DOHH2 (cell line): ENCODE results near the gene MFN2.

ENCODE experiments used
- H3F3A ChIP-seq: fragments of 200-600 bp; sonication (generic), shearing (Covaris generic); 2 replicates; pipeline ENCODE4 v1.6.0; 2016; ENCODE audit warnings: antibody characterized with exemption, mild to moderate bottlenecking; ENCODE audit not compliant: control insufficient read depth, insufficient read depth
- H3K27ac ChIP-seq: fragments of 200-600 bp; sonication (generic); 2 replicates; pipeline ENCODE4 v1.5.1; 2014; ENCODE audit warnings: low read depth, mild to moderate bottlenecking, low read length, moderate library complexity
- H3K27me3 ChIP-seq: fragments of 200-600 bp; sonication (generic); 2 replicates; pipeline ENCODE4 v1.6.1; 2014; ENCODE audit warnings: mild to moderate bottlenecking, low read length, mixed read lengths; ENCODE audit not compliant: control insufficient read depth
- H3K36me3 ChIP-seq: fragments of 200-600 bp; sonication (generic); 2 replicates; pipeline ENCODE4 v1.6.1; 2014; ENCODE audit warnings: mild to moderate bottlenecking, low read length, moderate library complexity, mixed read lengths; ENCODE audit not compliant: control insufficient read depth
- H3K4me1 ChIP-seq: fragments of 200-600 bp; sonication (generic); 2 replicates; pipeline ENCODE4 v1.6.1; 2014; ENCODE audit warnings: mild to moderate bottlenecking, low read length, mixed read lengths; ENCODE audit not compliant: control insufficient read depth
- H3K4me2 ChIP-seq: fragments of 200-600 bp; sonication (generic); 2 replicates; pipeline ENCODE4 v1.6.0; 2014; ENCODE audit warnings: mild to moderate bottlenecking, low read length, moderate library complexity
- H3K4me3 ChIP-seq: fragments of 200-600 bp; sonication (generic); 2 replicates; pipeline ENCODE4 v1.5.1; 2014; ENCODE audit warnings: mild to moderate bottlenecking, low read length, mixed read lengths
- H3K79me2 ChIP-seq: fragments of 200-600 bp; sonication (generic); 2 replicates; pipeline ENCODE4 v1.6.1; 2014; ENCODE audit warnings: mild to moderate bottlenecking, low read length, mixed read lengths; ENCODE audit not compliant: control insufficient read depth
- H3K9me2 ChIP-seq: fragments of 200-600 bp; sonication (generic); replicated peaks from 2 replicates; pipeline ENCODE4 v1.6.1; 2014; ENCODE audit warnings: mild to moderate bottlenecking, low read length, mixed read lengths; ENCODE audit not compliant: control insufficient read depth
- H3K9me3 ChIP-seq: fragments of 200-600 bp; sonication (generic); 2 replicates; pipeline ENCODE4 v1.6.1; 2014; ENCODE audit warnings: antibody characterized with exemption, low read length, mixed read lengths; ENCODE audit not compliant: control insufficient read depth, insufficient read depth
- H4K20me1 ChIP-seq: fragments of 200-600 bp; sonication (generic); 2 replicates; pipeline ENCODE4 v1.6.0; 2014; ENCODE audit warnings: low read depth, mild to moderate bottlenecking, antibody characterized with exemption, low read length, moderate library complexity; ENCODE audit not compliant: control insufficient read depth, insufficient read depth
- CTCF ChIP-seq: fragments of 200-600 bp; sonication (generic); IDR thresholded peaks from one replicate; pipeline ENCODE4 v1.5.1; 2014; ENCODE audit warnings: antibody characterized with exemption, mild to moderate bottlenecking, low read depth, low read length; ENCODE audit not compliant: poor library complexity, severe bottlenecking
- EZH2phosphoT487 ChIP-seq: fragments of 200-600 bp; sonication (generic); IDR thresholded peaks from 2 replicates; pipeline ENCODE4 v1.6.1; 2017; ENCODE audit warnings: borderline replicate concordance, mild to moderate bottlenecking, antibody characterized with exemption, low read length, moderate library complexity, mixed read lengths

Gene MFN2

GRCh38 chr1:11977625-11978024, 2.6 kb upstream of the MFN2 start:
- Histone ChIP-seq H3K4me3 (no peak overlapping the region), H3K27ac (no peak overlapping the region), H3K4me1 (peaks cover 23% of the 10 kb centered on the region), H3K9me2 (no peaks in the 10 kb centered on the region), H3K27me3 (no peaks in the 10 kb centered on the region), H4K20me1 (peaks cover 8% of the 10 kb centered on the region; the same call in 1 of the 2 replicates), H3K36me3 (peaks cover 19% of the 10 kb centered on the region), H3K79me2 (peaks cover 24% of the 10 kb centered on the region), H3K9me3 (no peaks in the 10 kb centered on the region), H3K4me2 (no peak overlapping the region), H3F3A (peaks cover 5% of the 10 kb centered on the region)
- TF ChIP-seq EZH2phosphoT487, result no peak
- TF ChIP-seq CTCF, result no peak

GRCh38 chr1:11978301-11978700, 1.9 kb upstream of the MFN2 start:
- H3K27ac ChIP-seq, result no peak overlapping the region
- no peak overlapping the region for H3K4me2 ChIP-seq
- peaks cover 8% of the 10 kb centered on the region; the same call in 1 of the 2 replicates for H4K20me1 ChIP-seq

GRCh38 chr1:11979028-11979850, 1.0 kb upstream of the MFN2 start:
- H3K27ac ChIP-seq, result no peak overlapping the region
- H4K20me1 ChIP-seq, result peaks cover 8% of the 10 kb centered on the region; the same call in 1 of the 2 replicates
- H3K27me3 ChIP-seq, result no peaks in the 10 kb centered on the region
- H3K36me3 ChIP-seq, result peaks cover 32% of the 10 kb centered on the region
- peaks cover 5% of the 10 kb centered on the region for H3F3A ChIP-seq
- no peak for TF ChIP-seq EZH2phosphoT487
- TF ChIP-seq CTCF, result no peak
- peak overlapping the region; percentile 80 for H3K4me3 ChIP-seq
- peak overlapping the region; percentile 73 for H3K4me2 ChIP-seq
- H3K9me2 ChIP-seq, result no peaks in the 10 kb centered on the region
- no peaks in the 10 kb centered on the region for H3K9me3 ChIP-seq
- H3K79me2 ChIP-seq, result peaks cover 40% of the 10 kb centered on the region
- peaks cover 23% of the 10 kb centered on the region for H3K4me1 ChIP-seq

More at GRCh38 chr1:11978301-11978700, 1.9 kb upstream of the MFN2 start:
- Histone ChIP-seq H3K4me1 (peaks cover 23% of the 10 kb centered on the region), H3K9me3 (no peaks in the 10 kb centered on the region), H3K79me2 (peaks cover 31% of the 10 kb centered on the region), H3K4me3 (no peak overlapping the region), H3K9me2 (no peaks in the 10 kb centered on the region), H3K27me3 (no peaks in the 10 kb centered on the region), H3K36me3 (peaks cover 26% of the 10 kb centered on the region), H3F3A (peaks cover 5% of the 10 kb centered on the region)
- TF ChIP-seq EZH2phosphoT487 (no peak), CTCF (no peak)
